SK-N-MC (cell line): ENCODE data around the gene GOLGA2.

Experiments used
- EZH2 ChIP-seq: fragments of 200-600 bp; sonication (generic); IDR thresholded peaks from one replicate; pipeline ENCODE4 v1.6.1; 2017; ENCODE audit warnings: antibody characterized with exemption
- FOXP2 ChIP-seq: optimal IDR thresholded peaks from 2 replicates; pipeline ENCODE3; 2011; ENCODE audit warnings: mild to moderate bottlenecking, moderate library complexity; ENCODE audit not compliant: insufficient read depth; ENCODE audit errors: extremely low read length, control extremely low read depth
- POLR2AphosphoS5 ChIP-seq: IDR thresholded peaks from 2 replicates; pipeline ENCODE4 v1.6.1; 2012; ENCODE audit warnings: mild to moderate bottlenecking, low read depth, low read length, borderline replicate concordance

DNA sequence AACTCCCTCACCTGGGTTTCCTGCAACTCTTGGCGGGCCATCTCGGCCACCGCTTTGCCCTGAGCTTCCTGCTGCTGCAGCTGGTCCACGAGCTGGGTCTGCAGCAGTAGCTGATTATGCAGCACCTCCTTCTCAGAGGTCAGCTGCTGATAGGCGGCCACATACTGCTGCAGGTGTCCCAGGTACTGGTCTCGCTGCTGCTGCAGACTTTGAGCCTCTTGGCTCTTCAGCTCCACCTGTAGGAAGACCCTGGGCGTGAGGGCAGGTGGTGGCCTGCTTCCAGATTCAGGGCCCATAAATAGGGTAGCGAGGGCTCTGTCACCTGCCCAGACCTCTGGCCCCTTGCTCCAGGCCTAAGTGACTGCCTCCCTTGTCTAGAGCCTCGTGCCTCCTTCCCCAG lies 16.7 kb downstream of the GOLGA2 start:
- TF ChIP-seq EZH2 (no peak), FOXP2 (no peak), POLR2AphosphoS5 (no peak)
